ENCODE data around the gene PPP1R13B.
"Not testable (repeated sequence)": the region's sequence is repeated elsewhere in the genome, so short reads cannot be mapped to it uniquely, and the experiment has no call there.

The PPP1R13B gene

DNA sequence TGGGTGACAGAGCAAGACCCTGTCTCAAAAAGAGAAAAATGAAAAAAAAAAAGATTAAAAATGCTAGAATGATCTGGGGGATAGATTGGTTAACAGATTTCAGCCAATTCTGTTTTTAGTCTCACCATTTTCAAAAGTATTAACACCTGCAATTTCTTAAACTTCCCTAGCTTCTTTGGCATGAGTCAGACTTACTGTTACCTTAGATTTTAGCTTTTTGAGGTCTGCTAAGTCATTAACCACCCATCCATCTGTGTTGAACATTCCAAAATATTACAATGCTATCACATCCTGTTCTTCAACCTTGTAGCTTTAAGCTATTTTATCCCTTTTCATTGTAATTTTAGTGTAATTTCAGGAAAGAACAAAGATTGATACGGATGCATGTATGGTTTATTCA, 59.3 kb downstream of the PPP1R13B start:
- DNase-seq (ENCODE audit: low read depth), result no peak

- DNase-seq (ENCODE audit: low read depth), result no peak
These were observed 65.0 kb downstream of the PPP1R13B start for GRCh38 chr14:103782376-103782775.

DNA sequence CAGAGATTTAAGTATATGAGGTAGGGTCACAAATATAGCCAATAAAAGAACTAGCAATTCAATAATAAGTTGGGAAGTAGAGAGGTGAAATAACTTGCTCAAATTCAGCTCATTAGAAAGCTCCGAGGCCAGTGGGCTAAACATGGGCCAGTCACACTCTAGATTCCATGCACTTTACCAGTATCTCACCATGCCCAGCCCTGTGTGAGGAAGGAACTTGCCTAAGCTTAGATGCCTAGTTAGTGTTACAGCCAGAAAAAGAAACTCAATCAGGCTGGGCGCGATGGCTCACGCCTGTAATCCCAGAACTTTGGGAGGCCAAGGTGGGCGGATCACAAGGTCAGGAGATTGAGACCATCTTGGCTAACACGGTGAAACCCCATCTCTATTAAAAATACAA, 71.1 kb downstream of the PPP1R13B start:
- not testable (repeated sequence) for DNase-seq (ENCODE audit: low read depth)

DNA sequence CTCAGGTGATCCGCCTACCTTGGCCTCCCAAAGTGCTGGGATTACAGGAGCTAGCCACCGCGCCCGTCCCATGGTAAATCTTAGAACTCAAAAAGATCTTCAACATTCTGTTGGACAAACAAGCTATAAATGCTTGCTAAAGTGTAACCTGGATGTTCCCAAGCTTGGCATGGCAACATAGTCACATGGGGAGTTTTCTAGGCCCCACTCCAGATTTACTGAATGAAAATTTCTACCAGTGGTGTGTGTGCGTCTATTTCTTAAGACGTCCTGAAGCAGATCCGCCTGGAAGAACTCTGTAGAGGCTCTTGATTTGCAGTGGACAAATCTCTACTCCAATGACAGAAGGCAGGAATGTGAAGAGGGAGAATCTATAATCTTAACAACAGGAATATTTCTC, 71.9 kb downstream of the PPP1R13B start:
- DNase-seq (ENCODE audit: low read depth), result no peak

- DNase-seq (ENCODE audit: low read depth), result no peak
These were observed 73.9 kb downstream of the PPP1R13B start for GRCh38 chr14:103773521-103773920.

- no peak for DNase-seq (ENCODE audit: low read depth)
These were observed 75.2 kb downstream of the PPP1R13B start for GRCh38 chr14:103772078-103772712.

- DNase-seq (ENCODE audit: low read depth), result no peak
These were observed 76.5 kb downstream of the PPP1R13B start for GRCh38 chr14:103770902-103771301.

DNA sequence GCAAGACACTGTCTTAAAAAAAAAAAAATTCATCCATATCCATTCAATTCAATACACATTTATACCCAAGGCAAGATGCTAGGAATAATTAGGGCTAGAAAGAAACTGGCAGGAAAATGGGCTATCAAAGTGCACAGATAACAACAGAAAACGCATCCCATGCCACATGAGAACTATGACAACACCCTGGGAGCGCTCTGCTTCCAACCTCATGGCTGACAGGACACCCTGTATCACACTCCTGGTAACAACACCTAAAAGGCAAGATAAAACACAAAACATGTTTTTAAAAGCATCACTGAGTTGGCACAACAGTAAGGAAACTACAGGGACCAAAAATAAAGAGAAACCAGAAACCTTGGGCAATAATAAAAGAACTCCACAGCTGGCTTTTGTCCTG, 76.9 kb downstream of the PPP1R13B start:
- DNase-seq (ENCODE audit: low read depth), result no peak

GRCh38 chr14:103767336-103767894, 80.0 kb downstream of the PPP1R13B start:
- peak; percentile 17 for DNase-seq (ENCODE audit: low read depth)

DNA sequence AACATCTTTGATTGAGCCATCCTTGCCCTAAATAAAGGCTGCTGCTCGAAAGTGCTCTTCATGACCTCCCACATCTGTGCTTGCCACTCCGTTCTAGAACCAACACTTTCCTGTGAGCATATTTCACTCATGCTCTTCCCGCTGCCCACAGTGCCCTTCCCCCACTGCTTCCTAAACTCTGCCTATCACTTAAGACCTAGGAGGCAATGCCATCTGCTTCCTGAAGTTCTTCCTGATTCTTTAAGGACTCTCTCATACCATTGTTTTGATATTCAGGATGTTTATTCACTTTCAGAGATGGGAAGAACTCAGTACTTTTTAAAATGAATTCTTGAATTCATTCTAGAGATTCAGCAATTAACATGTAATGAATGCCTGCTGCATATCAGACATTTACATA, 81.8 kb downstream of the PPP1R13B start:
- no peak for DNase-seq (ENCODE audit: low read depth)

DNA sequence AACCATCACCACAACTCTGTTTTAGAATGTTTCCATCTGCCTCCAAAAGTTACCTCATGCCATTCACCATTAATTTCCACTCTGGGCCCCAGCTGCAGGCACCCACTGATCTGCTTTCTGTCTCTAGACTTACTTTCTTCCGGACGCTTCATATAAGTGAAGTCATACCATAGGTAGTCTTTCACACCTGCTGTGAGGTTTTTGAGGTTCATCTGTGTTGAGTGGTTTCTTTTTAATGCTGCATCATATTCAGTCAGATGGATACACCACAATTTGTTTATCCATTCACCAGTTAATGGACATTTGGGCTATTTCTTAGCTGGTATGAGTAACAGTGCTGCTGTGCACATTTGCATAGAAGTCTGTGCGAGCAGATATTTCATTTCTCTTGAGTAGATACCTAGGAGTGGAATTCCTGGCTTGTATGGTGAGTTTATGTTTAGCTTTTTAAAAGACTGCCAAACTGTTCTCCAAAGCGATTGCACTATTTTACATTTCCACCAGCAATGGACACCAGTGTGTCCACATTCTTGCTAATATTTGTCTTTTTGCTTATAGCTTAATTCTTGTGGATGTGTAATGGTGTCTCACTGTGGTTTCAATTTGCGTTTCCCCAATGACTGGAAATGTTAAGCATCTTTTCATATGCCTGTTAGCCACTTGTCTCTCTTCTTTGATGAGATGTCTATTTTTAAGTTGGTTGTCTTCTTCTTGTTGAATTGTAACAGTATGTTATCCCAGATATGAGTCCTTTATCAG, 83.5 kb downstream of the PPP1R13B start:
- DNase-seq (ENCODE audit: low read depth), result no peak

GRCh38 chr14:103762541-103762940, 84.8 kb downstream of the PPP1R13B start:
- DNase-seq (ENCODE audit: low read depth), result no peak

- DNase-seq (ENCODE audit: low read depth), result peak; percentile 10
These were observed 85.3 kb downstream of the PPP1R13B start for GRCh38 chr14:103762036-103762435.

DNA sequence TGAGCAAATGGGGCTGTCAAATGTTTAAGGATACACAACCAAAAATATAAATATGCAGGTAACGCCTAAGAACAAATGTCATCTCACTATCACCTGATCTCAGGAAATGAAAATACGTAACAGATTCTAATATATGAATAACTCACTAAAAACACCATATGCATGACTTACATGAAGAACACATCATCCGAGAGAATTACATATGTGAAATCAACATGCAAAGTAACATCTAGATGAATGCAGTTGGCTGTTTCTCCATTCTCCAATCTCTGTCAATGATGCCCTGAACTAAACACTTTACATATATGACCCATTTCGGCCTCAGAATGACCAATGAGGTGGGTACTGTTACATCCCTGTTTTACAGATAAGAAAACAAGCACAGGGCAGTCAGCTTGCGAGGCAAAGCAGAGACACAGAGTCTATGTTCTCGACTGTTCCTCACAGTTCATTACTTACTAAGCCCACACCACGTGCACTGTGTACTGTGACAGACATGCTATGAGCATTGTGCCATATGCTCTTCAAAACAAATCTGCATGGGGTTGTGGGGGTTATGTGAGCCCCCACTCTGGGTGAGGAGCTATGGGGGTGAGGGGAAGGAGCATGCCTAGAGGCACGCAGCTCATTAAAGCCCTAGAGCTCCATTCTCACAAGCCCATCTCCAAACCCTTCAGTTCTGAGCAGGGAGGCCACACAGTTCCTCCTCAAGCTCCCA, 89.2 kb downstream of the PPP1R13B start:
- no peak for DNase-seq (ENCODE audit: low read depth)

GRCh38 chr14:103755060-103755459, 92.3 kb downstream of the PPP1R13B start:
- no peak for DNase-seq (ENCODE audit: low read depth)

- DNase-seq (ENCODE audit: low read depth), result no peak
These were observed 93.6 kb downstream of the PPP1R13B start for GRCh38 chr14:103753774-103754173.

- no peak for DNase-seq (ENCODE audit: low read depth)
These were observed 97.5 kb downstream of the PPP1R13B start for GRCh38 chr14:103749860-103750259.

DNA sequence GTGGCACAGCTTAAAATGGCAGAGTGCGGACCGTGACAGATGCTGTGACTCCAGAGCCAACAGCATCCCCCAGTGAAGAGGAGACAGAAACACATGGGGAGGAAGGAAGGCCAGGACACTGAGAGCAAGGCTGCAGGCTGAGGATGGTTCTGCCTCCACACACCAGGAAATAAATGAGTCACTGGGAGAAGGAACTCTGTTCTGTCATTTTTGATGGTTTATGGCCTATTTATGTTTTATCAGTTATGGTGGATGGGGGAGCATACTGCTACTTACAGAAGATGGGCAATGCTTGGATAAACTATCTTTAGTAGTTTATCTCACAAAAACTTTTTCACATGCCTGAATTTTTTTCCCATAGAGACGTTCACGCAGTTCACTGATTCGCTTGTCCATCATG, 97.9 kb downstream of the PPP1R13B start:
- DNase-seq (ENCODE audit: low read depth), result no peak

DNA sequence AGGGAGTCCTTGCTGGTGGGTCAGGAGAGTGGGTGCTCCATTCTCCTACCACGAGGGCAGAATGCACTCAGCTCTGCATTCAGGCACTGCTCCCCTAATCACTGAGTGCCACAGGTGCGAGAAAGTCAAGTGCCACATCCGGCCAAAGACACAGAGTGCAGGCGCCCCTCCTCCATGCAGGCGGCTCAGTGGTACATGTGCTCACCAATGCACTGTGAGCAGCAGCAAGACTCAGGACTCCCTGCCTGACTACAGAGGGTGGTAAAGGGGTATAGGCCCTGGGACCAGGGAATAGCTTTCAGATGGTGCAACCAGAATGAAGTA, 98.9 kb downstream of the PPP1R13B start:
- no peak for DNase-seq (ENCODE audit: low read depth)

DNA sequence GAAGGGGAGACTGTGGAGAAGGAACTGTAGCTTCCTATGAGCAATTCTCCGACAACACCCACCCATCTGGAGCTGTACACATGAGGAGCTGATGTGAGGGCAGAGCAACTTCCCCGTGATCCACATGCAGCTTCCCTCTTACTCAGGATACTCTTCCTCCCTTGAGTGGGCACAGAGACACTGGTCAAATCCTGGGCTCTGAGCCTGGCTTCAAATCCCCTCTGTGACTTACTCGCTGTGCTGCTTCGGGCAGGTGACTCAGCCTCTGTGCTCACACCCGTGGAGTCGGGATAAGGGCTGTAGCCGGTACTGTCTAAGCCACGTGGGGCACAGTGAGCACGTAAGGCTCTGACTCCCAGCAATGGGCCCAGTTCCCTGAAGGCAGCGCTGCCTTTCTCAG, 100.7 kb downstream of the PPP1R13B start:
- DNase-seq (ENCODE audit: low read depth), result peak; percentile 65

- DNase-seq (ENCODE audit: low read depth), result no peak
These were observed 102.0 kb downstream of the PPP1R13B start for GRCh38 chr14:103745424-103745823.

DNA sequence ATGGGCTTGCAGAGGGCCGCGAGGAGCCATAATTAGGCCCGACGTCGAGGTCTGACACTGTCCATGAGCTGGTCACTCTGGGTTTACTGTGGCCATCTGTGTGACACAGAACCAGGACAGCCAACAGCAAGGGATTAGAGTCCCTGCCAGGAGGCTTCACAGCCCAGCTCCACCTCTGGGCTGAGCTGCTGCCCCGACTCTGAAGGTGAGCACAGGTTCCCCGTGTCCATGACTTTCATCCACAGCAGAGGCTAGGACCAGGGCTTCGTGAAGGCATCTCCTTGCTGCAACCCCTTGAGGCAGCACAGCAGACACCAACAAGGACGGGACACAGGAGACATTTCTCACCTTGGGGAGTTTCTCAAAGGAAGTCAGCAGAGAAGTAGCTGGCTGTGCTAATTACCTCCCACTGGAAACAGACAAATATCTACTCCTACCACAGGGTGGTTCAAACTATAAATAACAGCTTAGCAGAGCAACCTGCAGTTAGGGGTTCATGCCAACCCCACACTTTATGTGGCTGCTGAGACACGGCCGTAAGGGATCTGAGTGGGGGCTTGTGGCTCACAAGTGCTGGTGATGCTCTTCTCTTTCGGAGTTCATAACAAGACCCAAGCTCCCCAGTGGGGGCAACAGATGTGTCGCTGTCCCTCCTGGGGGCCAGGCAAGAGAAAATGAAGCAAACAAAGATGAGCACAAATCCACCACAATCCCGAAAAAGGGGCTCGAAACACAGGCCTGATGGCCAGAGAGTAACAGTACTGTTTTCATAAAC, 102.6 kb downstream of the PPP1R13B start:
- no peak for DNase-seq (ENCODE audit: low read depth)
